ENCODE results near the gene LAMA2. TPM values are rescaled to one million over a fixed set of nuclear protein-coding genes. Genes with fewer than 3 reads are reported as not detected.

The LAMA2 gene
- total and polyA plus RNA-seq, 5 donors from 2014 or later = 0.06 to 0.47 (median 0.09) TPM

- ATAC-seq (ENCODE audit: low read depth in 2 of 2) (no peak), DNase-seq (no peak)
- H3K27me3 Mint-ChIP-seq = no peaks in the 10 kb centered on the region
- no peaks in the 10 kb centered on the region for H3K36me3 Mint-ChIP-seq
- no peaks in the 10 kb centered on the region for H3K27me3 ChIP-seq (ENCODE audit: control insufficient read depth, insufficient read depth, low read length)
- H3K36me3 ChIP-seq (ENCODE audit: control insufficient read depth, insufficient read depth, low read length) = no peaks in the 10 kb centered on the region
- no peak overlapping the region for H3K27ac ChIP-seq (ENCODE audit: insufficient read depth, low read length, poor library complexity, severe bottlenecking)
- H3K9me3 ChIP-seq (ENCODE audit: control insufficient read depth in 2 of 2, low read length in 2 of 2) = no peaks in the 10 kb centered on the region
- no peak overlapping the region for H3K4me3 ChIP-seq (ENCODE audit: low read depth, low read length)
- H3K27ac Mint-ChIP-seq = no peak overlapping the region
- H3K4me1 Mint-ChIP-seq = no peaks in the 10 kb centered on the region
- H3K9me3 Mint-ChIP-seq = peaks cover 0 to 4% (median 0%) of the 10 kb centered on the region in 7 donors
- no peaks in the 10 kb centered on the region for H3K4me1 ChIP-seq (ENCODE audit: control insufficient read depth, insufficient read depth, low read length, poor library complexity, severe bottlenecking)
- no peak overlapping the region for H3K4me3 Mint-ChIP-seq
These were observed 71.5 kb downstream of the LAMA2 start for GRCh38 chr6:128954308-128955043.

DNA sequence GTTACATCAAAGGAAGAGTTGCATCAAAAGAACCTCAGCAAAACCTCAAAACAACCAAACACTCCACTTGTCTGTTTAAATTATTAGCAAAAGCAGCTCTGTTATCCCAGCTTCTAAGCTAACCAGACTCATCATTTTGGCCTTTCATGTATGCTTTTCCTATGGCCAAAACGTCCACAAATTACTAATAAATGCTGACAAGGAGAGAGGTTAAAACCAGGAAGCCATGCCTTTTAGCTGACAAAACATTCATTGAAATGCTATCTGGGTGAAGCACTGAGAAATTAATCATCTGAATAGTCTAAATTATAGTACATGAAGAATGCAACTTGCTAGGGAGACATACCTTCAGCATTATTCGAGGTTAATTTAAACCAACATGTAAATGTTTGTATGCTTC lies 80.6 kb downstream of the LAMA2 start:
- Histone ChIP-seq H3K27me3 (ENCODE audit: control insufficient read depth, insufficient read depth, low read length) (no peaks in the 10 kb centered on the region), H3K9me3 (ENCODE audit: control insufficient read depth in 2 of 2, low read length in 2 of 2) (no peaks in the 10 kb centered on the region), H3K36me3 (ENCODE audit: control insufficient read depth, insufficient read depth, low read length) (no peaks in the 10 kb centered on the region), H3K27ac (ENCODE audit: insufficient read depth, low read length, poor library complexity, severe bottlenecking) (no peak overlapping the region), H3K4me1 (ENCODE audit: control insufficient read depth, insufficient read depth, low read length, poor library complexity, severe bottlenecking) (no peaks in the 10 kb centered on the region), H3K4me3 (ENCODE audit: low read depth, low read length) (no peak overlapping the region)
- DNase-seq (no peak), ATAC-seq (ENCODE audit: low read depth in 2 of 2) (no peak)
- Mint-ChIP-seq H3K9me3 (peaks cover 0 to 1% (median 0%) of the 10 kb centered on the region in 7 donors), H3K36me3 (no peaks in the 10 kb centered on the region), H3K27me3 (no peaks in the 10 kb centered on the region), H3K27ac (no peak overlapping the region), H3K4me1 (no peaks in the 10 kb centered on the region), H3K4me3 (no peak overlapping the region)

DNA sequence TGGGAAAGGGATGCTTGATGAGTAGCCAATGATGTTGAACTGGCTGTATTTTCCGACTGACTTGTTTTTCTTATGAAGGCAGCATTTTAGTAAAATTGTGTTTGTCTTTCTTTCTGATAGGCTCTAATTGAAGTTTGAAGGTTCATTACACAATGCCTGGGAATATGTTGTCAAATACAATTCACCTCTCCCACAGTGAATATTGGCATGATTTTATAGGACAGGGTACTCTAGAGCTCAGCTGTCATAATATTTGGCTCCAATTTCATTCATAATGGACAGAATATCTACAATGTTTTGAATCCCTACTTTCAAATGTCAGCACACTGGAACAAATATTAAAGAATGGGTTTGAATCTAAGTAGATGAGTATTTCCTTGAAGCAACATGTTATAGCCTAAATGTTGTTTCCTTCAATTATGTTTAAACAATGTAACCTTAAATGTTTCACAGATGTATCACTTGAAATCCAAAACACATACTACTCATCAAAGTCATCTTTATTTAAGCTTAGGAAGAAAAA lies 81.4 kb downstream of the LAMA2 start:
- DNase-seq (no peak), ATAC-seq (ENCODE audit: low read depth in 2 of 2) (no peak)
- Mint-ChIP-seq H3K4me3 (no peak overlapping the region), H3K27me3 (no peaks in the 10 kb centered on the region), H3K27ac (no peak overlapping the region), H3K4me1 (no peaks in the 10 kb centered on the region), H3K36me3 (no peaks in the 10 kb centered on the region), H3K9me3 (peaks cover 0 to 1% (median 0%) of the 10 kb centered on the region in 7 donors)
- H3K4me1 ChIP-seq (ENCODE audit: control insufficient read depth, insufficient read depth, low read length, poor library complexity, severe bottlenecking) = no peaks in the 10 kb centered on the region
- H3K9me3 ChIP-seq (ENCODE audit: control insufficient read depth in 2 of 2, low read length in 2 of 2) = no peaks in the 10 kb centered on the region
- no peaks in the 10 kb centered on the region for H3K36me3 ChIP-seq (ENCODE audit: control insufficient read depth, insufficient read depth, low read length)
- H3K27me3 ChIP-seq (ENCODE audit: control insufficient read depth, insufficient read depth, low read length) = no peaks in the 10 kb centered on the region
- H3K27ac ChIP-seq (ENCODE audit: insufficient read depth, low read length, poor library complexity, severe bottlenecking) = no peak overlapping the region
- H3K4me3 ChIP-seq (ENCODE audit: low read depth, low read length) = no peak overlapping the region

GRCh38 chr6:128964771-128965170 lies 81.8 kb downstream of the LAMA2 start:
- Mint-ChIP-seq H3K4me1 (no peaks in the 10 kb centered on the region), H3K4me3 (no peak overlapping the region), H3K36me3 (no peaks in the 10 kb centered on the region), H3K27ac (no peak overlapping the region), H3K9me3 (peaks cover 0 to 1% (median 0%) of the 10 kb centered on the region in 7 donors), H3K27me3 (no peaks in the 10 kb centered on the region)
- Histone ChIP-seq H3K27ac (ENCODE audit: insufficient read depth, low read length, poor library complexity, severe bottlenecking) (no peak overlapping the region), H3K27me3 (ENCODE audit: control insufficient read depth, insufficient read depth, low read length) (no peaks in the 10 kb centered on the region), H3K9me3 (ENCODE audit: control insufficient read depth in 2 of 2, low read length in 2 of 2) (no peaks in the 10 kb centered on the region), H3K4me1 (ENCODE audit: control insufficient read depth, insufficient read depth, low read length, poor library complexity, severe bottlenecking) (no peaks in the 10 kb centered on the region), H3K4me3 (ENCODE audit: low read depth, low read length) (no peak overlapping the region), H3K36me3 (ENCODE audit: control insufficient read depth, insufficient read depth, low read length) (no peaks in the 10 kb centered on the region)
- ATAC-seq (ENCODE audit: low read depth in 2 of 2) (no peak), DNase-seq (no peak)

DNA sequence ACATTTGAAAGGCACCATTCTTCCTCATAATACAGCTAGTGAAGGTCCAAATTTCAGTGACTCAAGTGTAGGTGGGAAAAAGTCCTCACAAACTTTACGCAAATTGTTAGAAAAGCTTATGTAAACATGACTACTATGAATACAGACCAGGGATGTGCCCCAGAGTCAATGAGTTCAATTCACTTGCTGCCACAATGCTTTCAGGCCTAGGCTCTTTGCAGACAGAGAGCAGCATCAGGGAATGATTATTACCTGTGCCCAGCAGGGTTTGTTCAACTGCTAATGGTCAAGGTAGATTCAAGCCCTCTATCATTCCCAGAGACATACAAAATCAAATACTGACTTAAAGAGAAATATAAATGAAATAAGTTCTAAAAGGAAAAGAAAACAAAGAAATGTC lies 84.0 kb downstream of the LAMA2 start:
- Mint-ChIP-seq H3K27me3 (no peaks in the 10 kb centered on the region), H3K4me1 (no peaks in the 10 kb centered on the region), H3K9me3 (peaks cover 0 to 2% (median 0%) of the 10 kb centered on the region in 7 donors), H3K36me3 (no peaks in the 10 kb centered on the region), H3K4me3 (no peak overlapping the region), H3K27ac (no peak overlapping the region)
- Histone ChIP-seq H3K36me3 (ENCODE audit: control insufficient read depth, insufficient read depth, low read length) (no peaks in the 10 kb centered on the region), H3K27me3 (ENCODE audit: control insufficient read depth, insufficient read depth, low read length) (no peaks in the 10 kb centered on the region), H3K9me3 (ENCODE audit: control insufficient read depth in 2 of 2, low read length in 2 of 2) (no peaks in the 10 kb centered on the region), H3K4me1 (ENCODE audit: control insufficient read depth, insufficient read depth, low read length, poor library complexity, severe bottlenecking) (no peaks in the 10 kb centered on the region), H3K27ac (ENCODE audit: insufficient read depth, low read length, poor library complexity, severe bottlenecking) (no peak overlapping the region), H3K4me3 (ENCODE audit: low read depth, low read length) (no peak overlapping the region)
- no peak for DNase-seq
- no peak for ATAC-seq (ENCODE audit: low read depth in 2 of 2)

DNA sequence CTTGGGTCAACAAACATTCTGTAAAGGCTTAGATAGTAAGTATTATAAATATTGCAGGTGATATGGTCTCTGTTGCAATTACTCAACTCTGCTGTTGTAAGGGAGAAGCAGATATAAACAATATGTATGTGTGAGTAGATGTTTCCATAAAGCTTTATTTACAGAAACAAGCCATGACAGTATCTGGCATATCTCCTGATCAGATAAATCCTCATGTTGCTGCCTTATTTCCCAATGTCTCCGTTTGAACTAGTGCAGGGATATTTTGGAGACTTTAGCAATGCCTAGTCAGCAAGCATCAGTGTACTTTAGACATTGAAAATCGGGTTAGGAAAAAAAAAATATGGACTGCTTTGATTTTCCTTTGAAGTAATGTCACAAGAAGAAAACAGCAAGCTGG lies 96.1 kb downstream of the LAMA2 start:
- Mint-ChIP-seq H3K4me1 (no peaks in the 10 kb centered on the region), H3K27me3 (no peaks in the 10 kb centered on the region), H3K4me3 (no peak overlapping the region), H3K27ac (no peak overlapping the region), H3K36me3 (no peaks in the 10 kb centered on the region), H3K9me3 (peaks cover 0 to 21% (median 5%) of the 10 kb centered on the region in 7 donors)
- DNase-seq = no peak
- no peak for ATAC-seq (ENCODE audit: low read depth in 2 of 2)
- Histone ChIP-seq H3K36me3 (ENCODE audit: control insufficient read depth, insufficient read depth, low read length) (no peaks in the 10 kb centered on the region), H3K27ac (ENCODE audit: insufficient read depth, low read length, poor library complexity, severe bottlenecking) (no peak overlapping the region), H3K9me3 (ENCODE audit: control insufficient read depth in 2 of 2, low read length in 2 of 2) (no peaks in the 10 kb centered on the region), H3K4me3 (ENCODE audit: low read depth, low read length) (no peak overlapping the region), H3K4me1 (ENCODE audit: control insufficient read depth, insufficient read depth, low read length, poor library complexity, severe bottlenecking) (no peaks in the 10 kb centered on the region), H3K27me3 (ENCODE audit: control insufficient read depth, insufficient read depth, low read length) (no peaks in the 10 kb centered on the region)

GRCh38 chr6:128981716-128982115 lies 98.8 kb downstream of the LAMA2 start:
- ATAC-seq (ENCODE audit: low read depth in 2 of 2) = no peak

DNA sequence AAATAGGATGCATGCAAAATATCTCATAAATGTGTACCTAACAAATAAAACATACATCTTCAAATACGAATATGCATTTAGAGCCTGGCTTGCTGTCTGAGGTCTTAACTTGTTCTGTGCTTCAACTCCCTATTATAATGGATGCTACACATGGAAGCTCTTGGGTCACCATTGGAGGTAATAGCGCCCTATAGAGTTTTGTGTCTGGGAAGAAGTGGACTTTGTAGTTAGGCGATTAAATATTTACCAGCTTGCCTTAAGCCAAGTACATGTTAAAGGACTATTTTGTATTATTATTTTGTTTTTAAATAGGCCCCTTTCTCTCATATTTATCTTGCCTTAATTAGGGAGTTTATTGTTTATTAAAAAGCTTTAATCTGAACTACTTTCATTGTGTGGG lies 107.4 kb downstream of the LAMA2 start:
- Mint-ChIP-seq H3K4me1 (no peaks in the 10 kb centered on the region), H3K27ac (no peak overlapping the region), H3K27me3 (no peaks in the 10 kb centered on the region), H3K36me3 (no peaks in the 10 kb centered on the region), H3K9me3 (peaks cover 0 to 2% (median 0%) of the 10 kb centered on the region in 7 donors), H3K4me3 (no peak overlapping the region)
- H3K27me3 ChIP-seq (ENCODE audit: control insufficient read depth, insufficient read depth, low read length) = no peaks in the 10 kb centered on the region
- no peak overlapping the region for H3K4me3 ChIP-seq (ENCODE audit: low read depth, low read length)
- H3K27ac ChIP-seq (ENCODE audit: insufficient read depth, low read length, poor library complexity, severe bottlenecking) = no peak overlapping the region
- ATAC-seq (ENCODE audit: low read depth in 2 of 2) = no peak
- DNase-seq = no peak
- H3K36me3 ChIP-seq (ENCODE audit: control insufficient read depth, insufficient read depth, low read length) = no peaks in the 10 kb centered on the region
- H3K9me3 ChIP-seq (ENCODE audit: control insufficient read depth in 2 of 2, low read length in 2 of 2) = no peaks in the 10 kb centered on the region
- no peaks in the 10 kb centered on the region for H3K4me1 ChIP-seq (ENCODE audit: control insufficient read depth, insufficient read depth, low read length, poor library complexity, severe bottlenecking)

More at GRCh38 chr6:128981716-128982115, 98.8 kb downstream of the LAMA2 start:
- Mint-ChIP-seq H3K36me3 (no peaks in the 10 kb centered on the region), H3K27me3 (no peaks in the 10 kb centered on the region), H3K27ac (no peak overlapping the region), H3K4me3 (no peak overlapping the region), H3K9me3 (peaks cover 0 to 12% (median 2%) of the 10 kb centered on the region in 7 donors), H3K4me1 (no peaks in the 10 kb centered on the region)
- DNase-seq = no peak
- H3K4me3 ChIP-seq (ENCODE audit: low read depth, low read length) = no peak overlapping the region
- H3K4me1 ChIP-seq (ENCODE audit: control insufficient read depth, insufficient read depth, low read length, poor library complexity, severe bottlenecking) = no peaks in the 10 kb centered on the region
- no peaks in the 10 kb centered on the region for H3K27me3 ChIP-seq (ENCODE audit: control insufficient read depth, insufficient read depth, low read length)
- H3K27ac ChIP-seq (ENCODE audit: insufficient read depth, low read length, poor library complexity, severe bottlenecking) = no peak overlapping the region
- no peaks in the 10 kb centered on the region for H3K36me3 ChIP-seq (ENCODE audit: control insufficient read depth, insufficient read depth, low read length)
- H3K9me3 ChIP-seq (ENCODE audit: control insufficient read depth in 2 of 2, low read length in 2 of 2) = no peaks in the 10 kb centered on the region
